D721Med (cell line): ENCODE data around the gene NPFF.
"Not testable (repeated sequence)": the region's sequence is repeated elsewhere in the genome, so short reads cannot be mapped to it uniquely, and the experiment has no call there.

ENCODE experiments used
- DNase-seq: peaks from one replicate; pipeline ENCODE4 v3.0.0; 2011; ENCODE audit warnings: low spot score; ENCODE audit not compliant: insufficient read length
- FAIRE-seq: peaks from 2 replicates; lab custom pipeline; 2011; peaks lifted over from hg19 to GRCh38; lab: Jason Lieb, UNC
- CTCF ChIP-seq: IDR thresholded peaks from 2 replicates; pipeline ENCODE4 v1.5.1; 2012; ENCODE audit warnings: mild to moderate bottlenecking, control low read depth; ENCODE audit not compliant: insufficient read depth; ENCODE audit errors: missing control alignments

Gene NPFF

GRCh38 chr12:53483979-53484377 lies 23.3 kb downstream of the NPFF start:
- TF ChIP-seq CTCF = no peak
- FAIRE-seq = no peak
- DNase-seq = no peak

- FAIRE-seq = no peak
- no peak for DNase-seq
- no peak for TF ChIP-seq CTCF
Measured at GRCh38 chr12:53483225-53483978, 23.9 kb downstream of the NPFF start.

- no peak for FAIRE-seq
- no peak for DNase-seq
- TF ChIP-seq CTCF = no peak
Measured at GRCh38 chr12:53482626-53483168, 24.6 kb downstream of the NPFF start.

GRCh38 chr12:53481939-53482586 lies 25.2 kb downstream of the NPFF start:
- FAIRE-seq (no peak), DNase-seq (no peak)
- TF ChIP-seq CTCF = no peak

- not testable (repeated sequence) for FAIRE-seq, DNase-seq
Measured at GRCh38 chr12:53481458-53481857, 25.8 kb downstream of the NPFF start.

GRCh38 chr12:53480491-53481442 lies 26.5 kb downstream of the NPFF start:
- TF ChIP-seq CTCF = no peak
- FAIRE-seq = no peak
- DNase-seq = no peak

- TF ChIP-seq CTCF = no peak
- DNase-seq = no peak
- no peak for FAIRE-seq
Measured at GRCh38 chr12:53479331-53479730, 28.0 kb downstream of the NPFF start.
